HG03103 (cell line): ENCODE data around the gene GUK1.

Experiments
- ATAC-seq: cut with Tn5 transposase; IDR thresholded peaks from one replicate; pipeline ENCODE4 v1.9.1; 2021; ENCODE audit warnings: low read depth; ENCODE audit not compliant: unreplicated experiment

GUK1 gene

GRCh38 chr1:228147768-228148167 is 7.7 kb downstream of the GUK1 start:
- ATAC-seq: no peak

DNA sequence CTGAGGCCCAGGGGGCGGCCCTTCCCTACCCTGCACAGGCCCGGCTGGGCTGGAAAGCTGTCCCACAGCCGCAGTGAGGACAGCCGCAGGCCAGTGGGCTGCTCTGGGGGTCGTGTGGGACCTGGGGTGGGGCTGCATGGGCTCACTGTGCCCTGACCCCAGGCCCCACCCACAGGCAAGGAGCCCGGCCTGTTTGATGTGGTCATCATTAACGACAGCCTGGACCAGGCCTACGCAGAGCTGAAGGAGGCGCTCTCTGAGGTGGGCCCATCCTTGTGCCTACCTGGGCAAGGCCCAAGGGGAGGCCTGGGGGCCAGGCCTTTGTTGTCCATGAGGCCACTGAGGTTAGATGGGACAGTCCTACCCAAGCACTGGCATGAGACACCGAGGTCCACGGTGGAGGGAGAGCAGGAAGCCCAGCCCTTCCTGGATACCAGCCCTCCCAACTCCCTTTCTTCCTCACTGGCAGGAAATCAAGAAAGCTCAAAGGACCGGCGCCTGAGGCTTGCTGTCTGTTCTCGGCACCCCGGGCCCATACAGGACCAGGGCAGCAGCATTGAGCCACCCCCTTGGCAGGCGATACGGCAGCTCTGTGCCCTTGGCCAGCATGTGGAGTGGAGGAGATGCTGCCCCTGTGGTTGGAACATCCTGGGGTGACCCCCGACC is 8.2 kb downstream of the GUK1 start:
- no peak for ATAC-seq

DNA sequence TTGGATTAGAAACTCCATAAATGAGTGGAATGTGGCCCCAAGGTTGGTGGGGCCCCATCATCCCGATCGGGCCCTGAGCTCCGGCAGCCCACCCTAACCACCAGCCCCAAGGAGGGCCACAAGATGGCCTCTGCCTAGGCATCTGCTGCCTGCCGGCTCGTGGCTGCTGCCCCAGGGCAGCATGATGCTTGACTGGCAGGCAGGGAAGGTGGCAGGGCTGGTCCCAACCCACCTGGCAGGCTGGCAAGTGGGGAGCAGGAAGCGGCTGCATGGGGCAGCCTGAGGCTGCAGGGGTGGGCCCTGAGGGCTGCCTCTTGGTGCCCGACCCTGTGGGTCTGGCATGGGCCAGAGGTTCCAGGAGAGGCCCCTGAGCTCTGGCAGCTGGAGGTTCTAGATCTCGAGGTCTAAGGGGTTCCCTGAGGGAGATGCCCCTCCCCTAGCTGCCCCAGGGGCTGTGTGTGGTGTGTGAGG is 8.9 kb downstream of the GUK1 start:
- ATAC-seq: no peak

DNA sequence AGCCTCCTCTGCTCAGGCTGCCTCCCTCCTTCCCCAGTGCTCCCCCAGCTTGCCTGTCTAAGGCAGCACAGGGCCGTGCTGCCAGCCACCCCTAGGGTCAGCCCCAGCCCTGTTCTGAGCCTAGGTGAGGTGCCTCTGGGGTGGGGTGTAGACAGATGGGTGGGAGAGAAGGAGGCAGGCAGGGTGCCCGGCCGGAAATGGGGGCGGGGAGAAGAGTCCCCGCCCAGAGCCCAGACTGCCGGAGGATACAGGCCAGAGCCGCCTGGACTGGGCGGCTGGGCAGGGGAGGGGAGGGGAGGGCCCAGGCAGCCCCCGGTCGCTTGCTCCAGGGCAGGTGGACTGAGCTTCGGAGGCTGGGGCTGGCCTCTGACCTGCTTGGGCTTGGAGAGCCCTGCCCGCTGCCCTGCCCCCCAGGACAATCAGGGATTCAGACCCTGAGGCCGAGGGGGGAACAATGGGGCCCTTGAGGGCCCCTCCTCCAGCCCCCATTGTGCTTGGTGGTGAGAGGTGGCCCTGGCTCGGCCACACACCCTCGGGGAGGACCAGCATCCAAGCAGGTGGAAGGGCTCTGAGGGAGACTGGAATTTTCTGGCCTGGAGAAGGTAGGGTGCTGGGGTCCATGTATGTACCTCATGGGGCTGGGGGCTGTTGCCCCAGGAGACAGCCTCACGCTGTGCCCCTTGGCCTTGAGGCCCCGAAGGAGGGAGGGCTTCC is 9.5 kb downstream of the GUK1 start, which contains the start of gene GJC2:
Gene GJC2 (plus strand): TSS at position 525 of the 714 bp plus-strand sequence. CDS start 7,829 bp downstream, outside the sequence.
- no peak for ATAC-seq

DNA sequence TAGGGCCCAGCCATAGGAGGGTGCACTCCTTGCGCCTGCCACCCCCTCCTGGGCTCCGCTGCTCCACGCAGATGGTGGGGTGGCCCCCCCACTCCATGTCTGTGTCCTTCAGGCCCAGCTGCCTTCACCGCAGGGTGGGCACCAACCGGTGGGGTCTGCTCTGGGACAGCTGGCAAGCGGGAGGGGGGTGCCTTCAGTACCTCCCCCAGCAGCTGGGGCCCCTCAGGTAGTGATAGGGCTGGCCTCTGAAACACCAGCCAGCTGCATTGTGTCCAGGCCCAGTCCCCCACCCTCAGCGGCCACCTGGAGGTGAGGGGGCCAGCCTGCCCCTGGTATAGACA is 10.0 kb downstream of the GUK1 start:
- ATAC-seq: no peak

DNA sequence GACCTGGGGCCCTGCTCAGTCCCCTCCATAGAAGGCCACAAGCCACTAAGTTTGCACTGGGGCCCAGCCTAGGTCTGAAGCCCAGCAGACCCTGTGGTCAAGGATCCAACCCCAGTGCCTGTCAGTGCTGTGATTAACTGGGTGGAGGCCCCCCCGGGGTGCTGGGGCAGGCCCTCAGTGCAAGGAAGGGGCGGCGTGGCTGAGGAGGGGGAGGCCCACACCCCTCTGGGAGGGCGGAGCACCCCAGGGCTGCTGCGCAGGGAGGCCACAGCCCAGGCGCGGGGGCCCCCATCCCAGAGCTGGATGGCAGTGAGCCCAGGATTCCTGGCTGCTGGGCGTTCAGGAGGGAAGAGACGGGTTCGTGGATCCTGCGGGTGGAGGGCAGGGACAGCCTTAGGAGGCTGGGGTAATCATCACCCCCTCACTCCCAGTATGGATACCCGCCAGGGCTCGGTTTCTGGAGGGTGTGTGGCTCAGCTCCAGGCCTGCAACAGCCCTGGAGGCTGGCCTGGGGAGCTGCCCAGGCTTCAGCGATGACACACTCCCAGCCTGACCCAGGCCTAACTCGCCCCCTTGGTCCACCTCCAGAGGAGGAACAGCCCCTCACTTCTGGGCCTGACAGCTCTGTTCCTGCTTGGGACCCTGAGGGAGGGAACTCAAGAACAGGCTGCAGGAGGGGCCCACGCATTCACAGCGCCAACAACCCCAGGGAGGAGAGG is 10.5 kb downstream of the GUK1 start:
- ATAC-seq: no peak

GRCh38 chr1:228151180-228151925 is 11.3 kb downstream of the GUK1 start:
- ATAC-seq: no peak

DNA sequence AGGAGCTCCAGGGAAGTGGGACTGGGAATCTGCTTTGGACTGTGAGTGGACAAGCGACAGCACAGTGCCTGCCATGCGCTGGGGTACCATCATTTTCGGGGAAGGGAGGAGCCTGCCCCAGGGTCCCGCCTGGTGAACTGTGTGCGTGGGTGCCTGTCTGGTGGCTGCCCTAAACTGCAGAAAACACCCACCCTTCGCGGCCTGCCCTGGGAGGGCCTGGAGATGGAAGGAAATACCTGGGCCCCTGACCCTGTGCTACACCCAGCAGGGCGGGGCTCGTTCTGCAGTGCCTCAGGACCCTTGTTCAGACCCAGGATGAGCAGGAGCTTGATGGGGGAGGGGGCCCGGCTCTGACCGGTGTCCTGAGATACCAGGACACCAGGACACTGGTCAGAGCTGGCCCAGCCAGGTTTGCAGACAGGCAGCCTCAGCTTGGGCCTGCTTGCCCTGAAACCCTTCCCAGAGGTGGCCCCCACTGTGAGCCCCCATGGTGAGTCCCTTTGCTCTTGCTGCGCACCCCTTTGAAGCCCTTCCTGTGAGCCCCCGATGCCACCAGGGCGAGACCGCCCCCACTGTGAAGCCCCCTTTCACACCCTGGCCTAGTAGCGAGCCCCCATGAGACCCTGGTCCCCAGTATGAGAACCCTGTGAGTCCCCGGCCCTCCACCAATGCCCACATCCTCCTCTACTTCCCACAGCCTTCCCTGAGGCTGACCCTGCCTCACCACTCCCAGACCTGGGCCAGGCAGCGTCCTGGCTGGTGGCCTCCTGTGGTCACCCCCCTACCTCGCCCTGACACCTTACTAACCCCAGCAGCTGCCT is 12.2 kb downstream of the GUK1 start:
- ATAC-seq: no peak

DNA sequence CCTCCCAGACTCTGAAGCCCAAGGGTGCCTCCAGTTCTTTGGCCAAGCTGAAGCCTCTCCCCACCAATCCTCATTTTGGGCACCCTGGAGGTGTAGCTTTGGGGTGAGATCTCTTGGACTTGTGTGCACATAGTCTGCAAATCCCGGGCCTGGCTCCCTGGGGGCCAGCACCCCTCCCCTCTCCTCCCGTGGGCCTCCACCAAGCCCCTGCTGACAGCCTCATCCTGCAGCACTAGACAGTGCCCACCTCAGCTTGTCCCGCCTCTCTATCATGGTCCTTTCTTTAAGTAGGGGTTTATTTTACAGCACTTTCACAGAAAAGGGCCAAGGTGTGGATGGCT is 12.8 kb downstream of the GUK1 start:
- no peak for ATAC-seq

- ATAC-seq: no peak
Observed at GRCh38 chr1:228154021-228154669, 14.1 kb downstream of the GUK1 start.

GRCh38 chr1:228154670-228155571 is 14.8 kb downstream of the GUK1 start:
- ATAC-seq: no peak

DNA sequence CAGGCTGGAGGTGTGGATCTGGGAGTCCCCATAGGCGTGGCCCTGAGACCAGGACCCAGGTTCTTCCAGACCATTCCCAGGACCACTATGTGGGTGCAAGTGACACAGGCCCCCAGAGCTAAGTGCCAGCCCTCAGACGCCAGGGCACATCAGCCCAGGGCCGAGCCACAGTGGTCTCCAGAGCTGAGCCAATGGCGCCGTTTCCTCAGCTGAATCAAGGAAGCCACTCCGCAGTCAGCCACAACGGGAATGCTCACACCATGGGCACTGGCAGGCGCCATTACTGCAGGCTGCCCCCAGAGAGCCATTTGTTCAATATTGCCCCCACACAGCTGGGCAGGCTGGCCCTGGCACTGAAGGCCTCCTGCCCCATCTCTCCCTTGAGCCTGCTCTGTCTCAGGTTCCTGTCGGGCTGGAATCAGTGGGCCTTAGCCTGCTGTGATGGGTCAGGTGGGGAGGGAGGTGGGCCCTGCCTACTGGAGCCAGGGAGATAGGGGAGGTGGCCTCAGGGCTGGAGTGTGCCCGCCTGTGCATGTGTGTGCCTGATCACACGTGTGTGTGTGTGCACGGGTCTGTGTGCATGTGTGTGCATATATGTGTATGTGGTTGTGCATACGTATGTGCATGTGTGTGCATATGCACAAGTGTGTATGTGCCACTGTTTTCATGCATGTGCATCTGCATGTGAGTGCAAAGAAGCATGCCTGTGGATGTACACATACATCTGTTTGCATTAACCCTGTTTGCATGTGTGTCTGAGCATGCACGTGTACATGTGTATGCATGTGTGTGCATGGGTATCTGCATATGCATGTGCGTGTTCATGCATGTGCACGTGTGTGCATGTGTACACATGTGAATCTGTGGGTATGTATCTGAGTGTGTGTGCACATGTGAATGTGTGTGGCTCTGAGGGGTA is 15.8 kb downstream of the GUK1 start:
- no peak for ATAC-seq

DNA sequence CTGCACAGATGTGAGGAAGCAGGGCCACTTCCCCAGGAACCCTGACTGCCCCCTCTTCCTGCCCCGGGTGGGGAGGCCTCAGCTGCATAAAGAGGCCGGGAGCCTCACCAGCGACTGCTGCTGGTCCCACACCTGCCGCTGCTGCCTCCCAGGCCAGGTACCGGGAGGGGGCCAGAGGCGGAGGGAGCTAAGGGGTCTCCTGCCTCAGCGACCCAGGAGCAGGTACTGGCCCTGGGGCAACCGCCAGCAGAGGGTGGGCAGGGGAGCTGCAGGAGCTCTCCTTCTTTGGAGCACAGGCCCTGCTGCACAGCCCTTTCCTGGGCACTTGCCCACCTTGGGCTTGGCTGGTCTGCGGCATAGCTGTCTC is 16.4 kb downstream of the GUK1 start:
- no peak for ATAC-seq

- ATAC-seq: no peak
Observed at GRCh38 chr1:228156941-228157728, 17.1 kb downstream of the GUK1 start.

DNA sequence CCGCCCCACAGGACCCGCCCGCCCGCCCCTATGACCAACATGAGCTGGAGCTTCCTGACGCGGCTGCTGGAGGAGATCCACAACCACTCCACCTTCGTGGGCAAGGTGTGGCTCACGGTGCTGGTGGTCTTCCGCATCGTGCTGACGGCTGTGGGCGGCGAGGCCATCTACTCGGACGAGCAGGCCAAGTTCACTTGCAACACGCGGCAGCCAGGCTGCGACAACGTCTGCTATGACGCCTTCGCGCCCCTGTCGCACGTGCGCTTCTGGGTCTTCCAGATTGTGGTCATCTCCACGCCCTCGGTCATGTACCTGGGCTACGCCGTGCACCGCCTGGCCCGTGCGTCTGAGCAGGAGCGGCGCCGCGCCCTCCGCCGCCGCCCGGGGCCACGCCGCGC is 17.6 kb downstream of the GUK1 start:
- ATAC-seq: no peak

- no peak for ATAC-seq
Observed at GRCh38 chr1:228158151-228159007, 18.3 kb downstream of the GUK1 start.
